GM23338 (cell line): ENCODE results near the gene PCDHGB5. TPM values are rescaled to one million over a fixed set of nuclear protein-coding genes. Genes with fewer than 3 reads are reported as not detected.
A peak's percentile ranks its signal among the peaks of the same experiment; 100 is the strongest.

Experiments used
- ATAC-seq: fragments of 200-7000 bp; cut with Tn5 transposase; 3 replicates; pipeline ENCODE4 v1.9.1; 2020
- DNase-seq: peaks from one replicate; pipeline ENCODE4 v3.0.0-alpha.2; 2015; ENCODE audit warnings: low spot score
- H2AFZ ChIP-seq: fragments of 200-600 bp; sonication (generic); 2 replicates; pipeline ENCODE4 v1.8.0; 2016; ENCODE audit warnings: antibody characterized with exemption, mild to moderate bottlenecking, moderate library complexity
- H3F3A ChIP-seq: fragments of 200-600 bp; sonication (generic); replicated peaks from 2 replicates; pipeline ENCODE4 v1.8.0; 2017; ENCODE audit warnings: antibody characterized with exemption, mixed run types, low read depth
- H3K27ac ChIP-seq: fragments of 200-600 bp; sonication (generic); 2 replicates; pipeline ENCODE4 v1.6.1; 2016; ENCODE audit warnings: low read depth
- H3K27me3 ChIP-seq: fragments of 200-600 bp; sonication (generic); 2 replicates; pipeline ENCODE4 v1.8.0; 2016; ENCODE audit warnings: mild to moderate bottlenecking, mixed run types, moderate library complexity; ENCODE audit not compliant: insufficient read depth
- H3K36me3 ChIP-seq: fragments of 200-600 bp; sonication (generic); 2 replicates; pipeline ENCODE4 v1.8.0; 2016; ENCODE audit warnings: mild to moderate bottlenecking; ENCODE audit not compliant: insufficient read depth
- H3K4me1 ChIP-seq: fragments of 200-600 bp; sonication (generic); 2 replicates; pipeline ENCODE4 v1.8.0; 2016; ENCODE audit warnings: mild to moderate bottlenecking, moderate library complexity; ENCODE audit not compliant: insufficient read depth
- H3K4me2 ChIP-seq: fragments of 200-600 bp; sonication (generic); 2 replicates; pipeline ENCODE4 v1.7.1; 2017; ENCODE audit warnings: mixed run types
- H3K4me3 ChIP-seq: fragments of 200-600 bp; sonication (generic); 2 replicates; pipeline ENCODE4 v1.6.1; 2016; ENCODE audit warnings: mixed run types
- H3K79me2 ChIP-seq: fragments of 200-600 bp; sonication (generic); replicated peaks from 2 replicates; pipeline ENCODE4 v1.8.0; 2017; ENCODE audit warnings: mild to moderate bottlenecking; ENCODE audit not compliant: insufficient read depth
- H3K9me2 ChIP-seq: fragments of 200-600 bp; sonication (generic); 2 replicates; pipeline ENCODE4 v1.8.0; 2017; ENCODE audit not compliant: insufficient read depth
- H4K20me1 ChIP-seq: fragments of 200-600 bp; sonication (generic); replicated peaks from 2 replicates; pipeline ENCODE4 v1.8.0; 2017; ENCODE audit warnings: mild to moderate bottlenecking; ENCODE audit not compliant: insufficient read depth
- H3K27ac Mint-ChIP-seq: 2 replicates; pipeline ENCODE4 v1.8.0; 2020; ENCODE audit warnings: inconsistent platforms, mild to moderate bottlenecking, moderate library complexity, mixed read lengths
- H3K27me3 Mint-ChIP-seq: 3 replicates; pipeline ENCODE4 v1.8.0; 2022; ENCODE audit warnings: low read depth, mild to moderate bottlenecking, moderate library complexity, mixed read lengths, inconsistent platforms; ENCODE audit not compliant: insufficient read depth, poor library complexity
- H3K36me3 Mint-ChIP-seq: 3 replicates; pipeline ENCODE4 v1.8.0; 2021; ENCODE audit warnings: low read depth, mild to moderate bottlenecking, inconsistent platforms, moderate library complexity, mixed read lengths
- H3K4me1 Mint-ChIP-seq: 3 replicates; pipeline ENCODE4 v1.8.0; 2020; ENCODE audit warnings: mild to moderate bottlenecking, inconsistent platforms, mixed read lengths
- H3K4me3 Mint-ChIP-seq: 3 replicates; pipeline ENCODE4 v1.8.0; 2021; ENCODE audit warnings: moderate library complexity, mild to moderate bottlenecking, inconsistent platforms, mixed read lengths
- H3K9me3 Mint-ChIP-seq: 3 replicates; pipeline ENCODE4 v1.8.0; 2020; ENCODE audit warnings: moderate library complexity, mild to moderate bottlenecking, inconsistent platforms, mixed read lengths
- ZNF462 ChIP-seq: fragments of 250-450 bp; sonication (Bioruptor Pico); IDR thresholded peaks from 2 replicates; pipeline ENCODE4 v1.5.0; 2020; ENCODE audit warnings: mild to moderate bottlenecking, moderate library complexity
- polyA plus RNA-seq: library from polyadenylated mRNA; unstranded; fragments of >200 nt; fragmentation: Nextera tagmentation; extraction: Ambion mirVana; gene quantifications from 2 replicates; pipeline ENCODE4 v1.2.1, GENCODE V29; 2016
- total RNA-seq: library from RNA; depleted of rRNA; stranded (reverse); fragments of >200 nt; shearing (Covaris generic); gene quantifications from 2 replicates; pipeline ENCODE4 v1.2.3, GENCODE V29; 2014
- TF ChIP-seq, protein P1 (sequence below), 2 experiments: fragments of 200-600 bp in 1 of 2; sonication (generic) in 1 of 2; conservative IDR thresholded peaks; 2 replicates each; pipeline versions ENCODE4 v1.5.1 to v1.6.1; 2016 to 2017; ENCODE audit warnings: antibody characterized with exemption in 2 of 2, low read depth in 2 of 2, mild to moderate bottlenecking in 2 of 2, moderate library complexity in 1 of 2

The PCDHGB5 gene
- total and polyA plus RNA-seq, 2 experiments from 2014 or later, result 2.5 to 18.5 TPM

DNA sequence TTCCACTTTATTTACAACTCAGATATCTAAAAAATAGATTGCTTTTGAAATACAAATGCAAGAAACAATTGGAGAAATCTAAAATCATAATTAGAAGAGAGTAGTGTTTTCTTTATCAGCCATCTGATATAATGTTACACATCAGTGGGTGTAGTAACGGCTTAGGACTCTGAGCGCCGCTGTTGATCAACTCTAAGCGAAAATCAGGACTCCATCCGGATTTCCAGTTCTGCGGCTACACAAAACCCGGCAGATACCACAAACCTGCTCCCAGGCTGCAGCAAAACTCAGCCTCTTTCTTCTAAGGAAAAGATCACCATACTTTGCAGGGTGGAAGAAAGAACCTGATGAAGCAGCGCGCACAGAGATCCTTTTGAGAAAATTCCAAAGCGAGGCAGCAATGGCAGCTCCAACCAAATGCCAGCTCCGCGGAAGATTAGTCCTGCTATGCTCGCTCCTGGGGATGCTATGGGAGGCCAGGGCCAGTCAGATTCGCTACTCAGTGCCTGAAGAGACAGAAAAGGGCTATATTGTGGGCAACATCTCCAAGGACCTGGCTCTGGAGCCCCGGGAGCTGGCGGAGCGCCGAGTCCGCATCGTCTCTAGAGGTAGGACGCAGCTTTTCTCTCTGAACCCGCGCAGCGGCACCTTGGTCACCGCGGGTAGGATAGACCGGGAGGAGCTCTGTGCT lies 5.0 kb downstream of the PCDHGB5 start, which contains the start of gene PCDHGA9:
TSS of gene PCDHGA9 (plus strand) at position 226 of the 691 bp plus-strand sequence. CDS start at position 401, 175 bp downstream.
- H3K27ac Mint-ChIP-seq, result no peak within 1 kb of the TSS
- H3K9me2 ChIP-seq, result no peaks in the 10 kb centered on the region
- no peaks in the 10 kb centered on the region; the same call in 2 of the 3 replicates for H3K4me1 Mint-ChIP-seq
- peaks cover 9% of the 10 kb centered on the region for H3K27me3 Mint-ChIP-seq
- no peaks in the 10 kb centered on the region; the same call in 1 of the 2 replicates for H3K79me2 ChIP-seq
- no peaks in the 10 kb centered on the region for H4K20me1 ChIP-seq
- peak; percentile 60 for DNase-seq
- no peak for TF ChIP-seq ZNF462 (CRISPR knock-in tag)
- TF ChIP-seq, protein P1, sequence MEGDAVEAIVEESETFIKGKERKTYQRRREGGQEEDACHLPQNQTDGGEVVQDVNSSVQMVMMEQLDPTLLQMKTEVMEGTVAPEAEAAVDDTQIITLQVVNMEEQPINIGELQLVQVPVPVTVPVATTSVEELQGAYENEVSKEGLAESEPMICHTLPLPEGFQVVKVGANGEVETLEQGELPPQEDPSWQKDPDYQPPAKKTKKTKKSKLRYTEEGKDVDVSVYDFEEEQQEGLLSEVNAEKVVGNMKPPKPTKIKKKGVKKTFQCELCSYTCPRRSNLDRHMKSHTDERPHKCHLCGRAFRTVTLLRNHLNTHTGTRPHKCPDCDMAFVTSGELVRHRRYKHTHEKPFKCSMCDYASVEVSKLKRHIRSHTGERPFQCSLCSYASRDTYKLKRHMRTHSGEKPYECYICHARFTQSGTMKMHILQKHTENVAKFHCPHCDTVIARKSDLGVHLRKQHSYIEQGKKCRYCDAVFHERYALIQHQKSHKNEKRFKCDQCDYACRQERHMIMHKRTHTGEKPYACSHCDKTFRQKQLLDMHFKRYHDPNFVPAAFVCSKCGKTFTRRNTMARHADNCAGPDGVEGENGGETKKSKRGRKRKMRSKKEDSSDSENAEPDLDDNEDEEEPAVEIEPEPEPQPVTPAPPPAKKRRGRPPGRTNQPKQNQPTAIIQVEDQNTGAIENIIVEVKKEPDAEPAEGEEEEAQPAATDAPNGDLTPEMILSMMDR (conservative IDR thresholded peaks at IDR 0.05; ENCODE audit: low read depth in 2 of 2), result peak; percentile 45 to 48
- ATAC-seq, result no peak
- no peaks in the 10 kb centered on the region for H3K4me1 ChIP-seq
- no peak within 1 kb of the TSS for H2AFZ ChIP-seq
- H3K4me2 ChIP-seq, result no peak within 1 kb of the TSS
- no peaks in the 10 kb centered on the region for H3F3A ChIP-seq
- H3K9me3 Mint-ChIP-seq, result peaks cover 54% of the 10 kb centered on the region
- no peak within 1 kb of the TSS for H3K4me3 Mint-ChIP-seq
- no peaks in the 10 kb centered on the region for H3K27me3 ChIP-seq
- no peak within 1 kb of the TSS for H3K4me3 ChIP-seq
- 0 out of 2 replicates have a peak, but pooled peaks cover 11% of the 10 kb centered on the region for H3K36me3 ChIP-seq
- no peak within 1 kb of the TSS for H3K27ac ChIP-seq
- peaks cover 46% of the 10 kb centered on the region for H3K36me3 Mint-ChIP-seq
